H9 (cell line): ENCODE results near the gene ZMYND11. TPM values are rescaled to one million over a fixed set of nuclear protein-coding genes. Genes with fewer than 3 reads are reported as not detected.

Experiments used
- DNase-seq: peaks from one replicate; pipeline ENCODE4 v3.0.0-alpha.2; 2017
- H2AFZ ChIP-seq: one replicate; pipeline ENCODE4 v1.6.1; 2013; ENCODE audit warnings: mild to moderate bottlenecking, low read length, control low read depth, moderate library complexity
- H2AK5ac ChIP-seq: 2 replicates; pipeline ENCODE4 v1.6.1; 2013; ENCODE audit warnings: low read length, control low read depth, mixed read lengths; ENCODE audit not compliant: insufficient read length
- H2BK120ac ChIP-seq: one replicate; pipeline ENCODE4 v1.6.1; 2013; ENCODE audit warnings: low read depth, mild to moderate bottlenecking, low read length, control low read depth, inconsistent platforms; ENCODE audit not compliant: poor library complexity, severe bottlenecking
- H2BK12ac ChIP-seq: 2 replicates; pipeline ENCODE4 v1.6.1; 2013; ENCODE audit warnings: low read length, control low read depth, mixed read lengths, low read depth; ENCODE audit not compliant: insufficient read length
- H2BK15ac ChIP-seq: 2 replicates; pipeline ENCODE4 v1.6.1; 2013; ENCODE audit warnings: low read depth, low read length, control low read depth
- H2BK20ac ChIP-seq: one replicate; pipeline ENCODE4 v1.6.1; 2013; ENCODE audit warnings: low read depth, mild to moderate bottlenecking, low read length, control low read depth, inconsistent platforms; ENCODE audit not compliant: poor library complexity, severe bottlenecking
- H2BK5ac ChIP-seq: 2 replicates; pipeline ENCODE4 v1.6.1; 2013; ENCODE audit warnings: low read length, control low read depth, mixed read lengths; ENCODE audit not compliant: insufficient read length
- H3K14ac ChIP-seq: 2 replicates; pipeline ENCODE4 v1.6.1; 2013; ENCODE audit warnings: low read length, control low read depth; ENCODE audit not compliant: insufficient read depth
- H3K18ac ChIP-seq: 2 replicates; pipeline ENCODE4 v1.6.1; 2013; ENCODE audit warnings: low read depth, mild to moderate bottlenecking, mixed read lengths, low read length, control low read depth; ENCODE audit not compliant: insufficient read length
- H3K23ac ChIP-seq: 2 replicates; pipeline ENCODE4 v1.6.1; 2013; ENCODE audit warnings: low read length, control low read depth, mixed read lengths, low read depth; ENCODE audit not compliant: insufficient read length
- H3K23me2 ChIP-seq: 2 replicates; pipeline ENCODE4 v1.6.1; 2013; ENCODE audit warnings: low read depth, mild to moderate bottlenecking, mixed read lengths, low read length, control low read depth; ENCODE audit not compliant: insufficient read length, poor library complexity, severe bottlenecking
- H3K27ac ChIP-seq: 2 replicates; pipeline ENCODE4 v1.5.1; 2013; ENCODE audit warnings: low read length, control low read depth, mixed read lengths, low read depth; ENCODE audit not compliant: insufficient read length
- H3K27me3 ChIP-seq: 2 replicates; pipeline ENCODE4 v1.6.1; 2013; ENCODE audit warnings: low read length, control low read depth, inconsistent platforms; ENCODE audit not compliant: insufficient read depth
- H3K4ac ChIP-seq: 2 replicates; pipeline ENCODE4 v1.6.1; 2013; ENCODE audit warnings: low read depth, mild to moderate bottlenecking, control low read depth, inconsistent platforms, low read length, moderate library complexity
- H3K4me1 ChIP-seq: 2 replicates; pipeline ENCODE4 v1.6.1; 2013; ENCODE audit warnings: low read length, control low read depth, inconsistent platforms; ENCODE audit not compliant: insufficient read depth
- H3K4me2 ChIP-seq: 2 replicates; pipeline ENCODE4 v1.6.1; 2013; ENCODE audit warnings: low read length, control low read depth, mixed read lengths; ENCODE audit not compliant: insufficient read length, insufficient read depth
- H3K56ac ChIP-seq: 2 replicates; pipeline ENCODE4 v1.6.1; 2013; ENCODE audit warnings: low read depth, mild to moderate bottlenecking, mixed read lengths, low read length, control low read depth; ENCODE audit not compliant: insufficient read length
- H3K79me1 ChIP-seq: 2 replicates; pipeline ENCODE4 v1.6.1; 2013; ENCODE audit warnings: low read depth, mild to moderate bottlenecking, moderate library complexity, low read length, control low read depth, inconsistent platforms; ENCODE audit not compliant: insufficient read depth, poor library complexity, severe bottlenecking
- H3K79me2 ChIP-seq: 2 replicates; pipeline ENCODE4 v1.6.1; 2013; ENCODE audit warnings: low read length, control low read depth, inconsistent platforms; ENCODE audit not compliant: insufficient read depth
- H3K9ac ChIP-seq: 2 replicates; pipeline ENCODE4 v1.6.1; 2013; ENCODE audit warnings: low read length, control low read depth, mixed read lengths; ENCODE audit not compliant: insufficient read length; ENCODE audit errors: extremely low read depth
- H3K9me3 ChIP-seq: one replicate; pipeline ENCODE4 v1.6.1; 2013; ENCODE audit warnings: low read depth, low read length, inconsistent platforms; ENCODE audit not compliant: control insufficient read depth
- H3T11ph ChIP-seq: one replicate; pipeline ENCODE4 v1.6.1; 2013; ENCODE audit warnings: mild to moderate bottlenecking, low read length, control low read depth, inconsistent platforms
- H4K20me1 ChIP-seq: one replicate; pipeline ENCODE4 v1.6.1; 2013; ENCODE audit not compliant: control insufficient read depth, insufficient read length, insufficient read depth
- H4K5ac ChIP-seq: 2 replicates; pipeline ENCODE4 v1.6.1; 2013; ENCODE audit warnings: low read depth, mild to moderate bottlenecking, mixed read lengths, low read length, control low read depth; ENCODE audit not compliant: insufficient read length
- H4K8ac ChIP-seq: replicated peaks from 2 replicates; pipeline ENCODE4 v1.6.1; 2013; ENCODE audit warnings: low read length, control low read depth, mixed read lengths, low read depth; ENCODE audit not compliant: insufficient read length
- H4K91ac ChIP-seq: 2 replicates; pipeline ENCODE4 v1.6.1; 2013; ENCODE audit warnings: low read depth, mild to moderate bottlenecking, moderate library complexity, mixed read lengths, low read length, control low read depth; ENCODE audit not compliant: insufficient read length
- H3K27ac Mint-ChIP-seq, 3 experiments: 2 replicates in 2 of 3; 3 replicates in 1 of 3; pipeline ENCODE4 v1.8.0; 2020 to 2021; ENCODE audit warnings: mixed read lengths in 3 of 3, mild to moderate bottlenecking in 1 of 3, moderate library complexity in 1 of 3
- H3K27me3 Mint-ChIP-seq: 2 replicates; pipeline ENCODE4 v1.8.0; 2021; ENCODE audit warnings: low read depth, mild to moderate bottlenecking, moderate library complexity, mixed read lengths
- H3K36me3 Mint-ChIP-seq, 3 experiments: 2 replicates in 2 of 3; 3 replicates in 1 of 3; pipeline ENCODE4 v1.8.0; 2020 to 2021; ENCODE audit warnings: low read depth in 3 of 3, mixed read lengths in 3 of 3; ENCODE audit not compliant: insufficient read depth in 1 of 3
- H3K4me1 Mint-ChIP-seq, 2 experiments: 2 replicates each; pipeline ENCODE4 v1.8.0; 2020; ENCODE audit warnings: mixed read lengths in 2 of 2
- H3K4me3 Mint-ChIP-seq, 2 experiments: 2 replicates in 1 of 2; 3 replicates in 1 of 2; pipeline ENCODE4 v1.8.0; 2020 to 2021; ENCODE audit warnings: mild to moderate bottlenecking in 2 of 2, mixed read lengths in 2 of 2, moderate library complexity in 1 of 2
- H3K9me3 Mint-ChIP-seq, 2 experiments: 2 replicates in 1 of 2; 3 replicates in 1 of 2; pipeline ENCODE4 v1.8.0; 2020; ENCODE audit warnings: mild to moderate bottlenecking in 2 of 2, mixed read lengths in 2 of 2, moderate library complexity in 1 of 2
- WGBS: extraction: QIAGEN DNeasy Blood & Tissue Kit; methylation state at CpG from one replicate; pipeline ENCODE4 v1.1.7; 2013; ENCODE audit warnings: missing lambda C conversion rate, low lambda C conversion rate, mixed read lengths; ENCODE audit not compliant: insufficient read length; ENCODE audit errors: extremely low coverage; 5-methylcytosine and 5-hydroxymethylcytosine counted together
- total RNA-seq: library from RNA; stranded (reverse); gene quantifications from 2 replicates; pipeline ENCODE4 v1.2.1, GENCODE V29; 2021
- TF ChIP-seq, protein P1 (sequence below): fragments of 200-600 bp; sonication (generic); conservative IDR thresholded peaks from 3 replicates; pipeline ENCODE4 v1.8.0; 2021; ENCODE audit warnings: antibody characterized with exemption, mild to moderate bottlenecking

ZMYND11 gene
- total RNA-seq, 1 experiment from 2014 or later = 33.7 TPM

DNA sequence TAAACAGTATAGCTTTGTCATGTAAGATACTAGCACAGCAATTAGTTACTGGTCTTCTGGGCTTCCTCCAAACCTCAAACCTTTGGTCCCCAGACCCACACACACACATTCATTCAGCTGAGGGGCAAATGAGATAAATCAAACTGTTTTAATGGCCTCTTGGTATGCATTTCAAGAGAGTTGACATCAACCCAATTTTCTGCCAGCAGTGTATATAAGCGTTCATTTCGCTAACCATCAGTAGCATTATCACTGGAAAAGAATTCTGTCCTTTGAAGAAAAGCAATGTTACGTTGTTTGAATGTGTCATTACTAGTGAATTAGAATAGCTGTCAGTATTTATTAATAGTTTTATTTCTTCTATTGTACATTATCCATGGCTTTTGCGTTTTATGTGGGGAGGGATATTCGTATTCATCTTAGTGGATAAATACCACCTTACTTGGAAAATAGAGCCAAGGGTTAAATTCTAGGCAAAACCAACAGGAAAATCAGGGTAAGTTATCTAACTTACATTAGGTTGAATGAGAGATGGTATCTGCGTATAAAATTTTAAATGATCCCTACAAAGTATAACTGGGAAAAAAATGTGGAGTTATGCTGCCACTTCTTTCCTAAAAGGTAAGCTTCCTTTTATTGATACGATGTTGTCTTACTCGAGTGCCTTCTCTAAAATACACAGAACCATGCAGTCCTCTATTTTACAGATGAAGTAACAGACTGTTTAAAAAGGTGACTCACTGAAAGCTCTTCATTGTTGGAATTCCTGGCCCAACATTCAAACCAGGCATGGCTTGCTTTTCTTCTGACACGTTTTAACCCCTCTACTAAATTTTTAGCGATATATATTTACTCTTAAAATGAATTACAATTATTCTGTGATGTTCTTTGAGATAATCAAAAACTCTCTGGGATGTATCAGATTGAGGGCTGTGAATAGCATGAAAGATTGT is 2.0 kb upstream of the ZMYND11 start:
- Histone ChIP-seq H3K4ac (no peak overlapping the region), H3K79me2 (peaks cover 8% of the 10 kb centered on the region; the same call in 1 of the 2 replicates), H3K79me1 (no peaks in the 10 kb centered on the region), H3T11ph (no peak overlapping the region), H2AK5ac (no peak overlapping the region), H3K14ac (no peak overlapping the region), H3K23ac (no peak overlapping the region), H3K23me2 (peaks cover 14% of the 10 kb centered on the region), H3K18ac (no peak overlapping the region), H3K56ac (no peak overlapping the region), H2BK5ac (no peak overlapping the region), H3K4me1 (peaks cover 5% of the 10 kb centered on the region; the same call in 1 of the 2 replicates), H3K27me3 (peaks cover 3% of the 10 kb centered on the region; the same call in 1 of the 2 replicates), H2BK20ac (no peak overlapping the region), H3K9me3 (no peaks in the 10 kb centered on the region), H2AFZ (no peak overlapping the region), H4K8ac (no peak overlapping the region), H2BK15ac (no peak overlapping the region), H3K4me2 (peak overlapping the region; percentile 100), H2BK120ac (no peak overlapping the region), H4K20me1 (no peaks in the 10 kb centered on the region), H4K5ac (no peak overlapping the region), H4K91ac (no peak overlapping the region), H3K27ac (no peak overlapping the region), H3K9ac (no peak overlapping the region), H2BK12ac (no peak overlapping the region)
- Mint-ChIP-seq H3K27me3 (peaks cover 19% of the 10 kb centered on the region), H3K4me3 (peak overlapping the region; percentile 78 to 93; a peak in 4 of 5 replicates), H3K4me1 (peaks cover 33 to 35% of the 10 kb centered on the region in 2 experiments), H3K9me3 (no peaks in the 10 kb centered on the region; a peak in 1 of 5 replicates), H3K36me3 (peaks cover 0 to 2% (median 0%) of the 10 kb centered on the region in 3 experiments; a peak in 2 of 7 replicates), H3K27ac (no peak overlapping the region)
- WGBS = no CpG with 5 or more reads among the region's 10 CpGs
- DNase-seq = no peak
- TF ChIP-seq, protein P1, sequence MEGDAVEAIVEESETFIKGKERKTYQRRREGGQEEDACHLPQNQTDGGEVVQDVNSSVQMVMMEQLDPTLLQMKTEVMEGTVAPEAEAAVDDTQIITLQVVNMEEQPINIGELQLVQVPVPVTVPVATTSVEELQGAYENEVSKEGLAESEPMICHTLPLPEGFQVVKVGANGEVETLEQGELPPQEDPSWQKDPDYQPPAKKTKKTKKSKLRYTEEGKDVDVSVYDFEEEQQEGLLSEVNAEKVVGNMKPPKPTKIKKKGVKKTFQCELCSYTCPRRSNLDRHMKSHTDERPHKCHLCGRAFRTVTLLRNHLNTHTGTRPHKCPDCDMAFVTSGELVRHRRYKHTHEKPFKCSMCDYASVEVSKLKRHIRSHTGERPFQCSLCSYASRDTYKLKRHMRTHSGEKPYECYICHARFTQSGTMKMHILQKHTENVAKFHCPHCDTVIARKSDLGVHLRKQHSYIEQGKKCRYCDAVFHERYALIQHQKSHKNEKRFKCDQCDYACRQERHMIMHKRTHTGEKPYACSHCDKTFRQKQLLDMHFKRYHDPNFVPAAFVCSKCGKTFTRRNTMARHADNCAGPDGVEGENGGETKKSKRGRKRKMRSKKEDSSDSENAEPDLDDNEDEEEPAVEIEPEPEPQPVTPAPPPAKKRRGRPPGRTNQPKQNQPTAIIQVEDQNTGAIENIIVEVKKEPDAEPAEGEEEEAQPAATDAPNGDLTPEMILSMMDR = no peak
